K562 (cell line): ENCODE results near the gene ATP9A. TPM values are rescaled to one million over a fixed set of nuclear protein-coding genes. Genes with fewer than 3 reads are reported as not detected.

ENCODE experiments used
- ATAC-seq: fragments of 200-7000 bp; cut with Tn5 transposase; 3 replicates; pipeline ENCODE4 v1.9.1; 2020; ENCODE audit warnings: moderate library complexity
- BruUV-seq: library from RNA; stranded (reverse); fragments of 400-500 nt; replicated peaks from 2 replicates; lab custom pipeline; 2021; lab: Mats Ljungman, UMichigan
- CTCF ChIA-PET: fragments of 300-600 bp; formaldehyde crosslinking; extraction: SDS; loops from one replicate; lab custom pipeline; 2021; ENCODE audit warnings: low intra/inter-chr PET ratio; lab: Yijun Ruan, JAX
- POLR2A ChIA-PET: fragments of 300-600, 350-650 bp; sonication (Branson Sonifier 250); formaldehyde crosslinking; extraction: SDS; loops from one replicate; lab custom pipeline; 2021; ENCODE audit warnings: antibody characterized with exemption, inconsistent platforms; lab: Yijun Ruan, JAX
- DNase-seq, 4 experiments: peaks; one replicate each; pipeline versions ENCODE4 v3.0.0 to v3.0.0-alpha.2; 2011 to 2018; ENCODE audit warnings: low spot score in 3 of 4, mixed read lengths in 3 of 4; ENCODE audit errors: extremely low read depth in 1 of 4
- FAIRE-seq: peaks from 2 replicates; lab custom pipeline; 2011; peaks lifted over from hg19 to GRCh38; lab: Jason Lieb, UNC
- H2AFZ ChIP-seq: 2 replicates; pipeline ENCODE4 v1.6.0; 2011; ENCODE audit warnings: low read depth, low read length, control low read depth, inconsistent platforms
- H3K27ac ChIP-seq: fragments of 200-600 bp; 3 replicates; pipeline ENCODE4 v1.8.0; 2011; ENCODE audit warnings: low read depth, mild to moderate bottlenecking, control low read depth, inconsistent platforms, low read length, moderate library complexity, mixed read lengths; ENCODE audit errors: extremely low read depth
- H3K27me3 ChIP-seq, 2 experiments: fragments of 300-600 bp in 1 of 2; 2 replicates in 1 of 2; 3 replicates in 1 of 2; pipeline versions ENCODE4 v1.6.0 to v1.8.0; 2011; ENCODE audit warnings: inconsistent platforms in 2 of 2, low read length in 2 of 2, mild to moderate bottlenecking in 1 of 2, mixed read lengths in 1 of 2, moderate library complexity in 1 of 2; ENCODE audit not compliant: control insufficient read depth in 2 of 2, insufficient read depth in 2 of 2
- H3K36me3 ChIP-seq: fragments of 300-600 bp; 3 replicates; pipeline ENCODE4 v1.8.0; 2011; ENCODE audit warnings: mild to moderate bottlenecking, low read length, inconsistent platforms; ENCODE audit not compliant: control insufficient read depth, insufficient read depth
- H3K4me1 ChIP-seq, 2 experiments: fragments of 200-600 bp in 1 of 2; replicated peaks in 1 of 2; 2 replicates in 1 of 2; 3 replicates in 1 of 2; pipeline versions ENCODE4 v1.5.1 to v1.8.0; 2011; ENCODE audit warnings: inconsistent platforms in 2 of 2, low read length in 2 of 2, mild to moderate bottlenecking in 1 of 2, mixed read lengths in 1 of 2, moderate library complexity in 1 of 2; ENCODE audit not compliant: control insufficient read depth in 2 of 2, insufficient read depth in 2 of 2
- H3K4me2 ChIP-seq: 2 replicates; pipeline ENCODE4 v1.6.1; 2011; ENCODE audit warnings: low read length, control low read depth, inconsistent platforms, mixed read lengths; ENCODE audit not compliant: insufficient read depth
- H3K4me3 ChIP-seq: fragments of 200-600 bp; sonication (generic), shearing (Covaris generic); 2 replicates; pipeline ENCODE4 v1.5.1; 2016; ENCODE audit warnings: control low read depth, inconsistent platforms
- H3K79me2 ChIP-seq: fragments of 200-600 bp; 3 replicates; pipeline ENCODE4 v1.8.0; 2011; ENCODE audit warnings: low read length, inconsistent platforms; ENCODE audit not compliant: control insufficient read depth, insufficient read depth
- H3K9ac ChIP-seq, 2 experiments: 2 replicates each; pipeline versions ENCODE4 v1.6.0 to v1.6.1; 2011; ENCODE audit warnings: low read depth in 2 of 2, low read length in 2 of 2, control low read depth in 1 of 2, inconsistent platforms in 1 of 2, mild to moderate bottlenecking in 1 of 2, mixed read lengths in 1 of 2; ENCODE audit not compliant: insufficient read depth in 1 of 2
- H3K9me1 ChIP-seq: one replicate; pipeline ENCODE4 v1.6.0; 2011; ENCODE audit warnings: inconsistent platforms, mild to moderate bottlenecking, low read length, moderate library complexity; ENCODE audit not compliant: control insufficient read depth, insufficient read depth
- H3K9me3 ChIP-seq: replicated peaks from 2 replicates; pipeline ENCODE4 v1.5.1; 2011; ENCODE audit warnings: low read depth, low read length, inconsistent platforms; ENCODE audit not compliant: control insufficient read depth, insufficient read depth
- H4K20me1 ChIP-seq: replicated peaks from 2 replicates; pipeline ENCODE4 v1.6.1; 2011; ENCODE audit warnings: low read length, inconsistent platforms, mixed read lengths; ENCODE audit not compliant: control insufficient read depth, insufficient read depth
- DACH1 ChIP-seq: fragments of 450-650 bp; IDR thresholded peaks from 2 replicates; pipeline ENCODE4 v1.6.1; 2018; ENCODE audit not compliant: partially characterized antibody
- FOSL1 ChIP-seq: fragments of 200-800 bp; sonication (Bioruptor generic); conservative IDR thresholded peaks from 2 replicates; pipeline ENCODE4 v1.6.1; 2016; ENCODE audit warnings: missing genetic modification characterization, missing compliant biosample characterization
- PCBP2 ChIP-seq: fragments of 200-400 bp; formaldehyde crosslinking; IDR thresholded peaks from 2 replicates; pipeline ENCODE4 v1.6.1; 2018; ENCODE audit warnings: low read length, low read depth, mild to moderate bottlenecking, moderate library complexity; ENCODE audit not compliant: poor library complexity, severe bottlenecking
- RAD51 ChIP-seq: fragments of 450-650 bp; IDR thresholded peaks from 2 replicates; pipeline ENCODE4 v1.7.1; 2016; ENCODE audit warnings: low read depth, mild to moderate bottlenecking, borderline replicate concordance
- SUPT5H ChIP-seq: fragments of 450-650 bp; IDR thresholded peaks from 2 replicates; pipeline ENCODE4 v1.6.1; 2016
- ZNF717 ChIP-seq: fragments of 250-450 bp; sonication (Bioruptor Pico); IDR thresholded peaks from 2 replicates; pipeline ENCODE4 v1.5.0; 2021
- WGBS: fragments of 100-300 bp; shearing (Covaris generic); methylation state at CpG from one replicate; pipeline ENCODE4 v1.1.6; 2016; ENCODE audit warnings: low coverage, mixed read lengths; ENCODE audit not compliant: insufficient coverage; ENCODE audit errors: missing lambda C conversion rate; 5-methylcytosine and 5-hydroxymethylcytosine counted together
- in situ Hi-C: fragments of 300-500 bp; cut with MboI; formaldehyde crosslinking; loops from 4 replicates; pipeline ENCODE4 v1.15.0; 2018; ENCODE audit warnings: inconsistent platforms, mixed read lengths
- intact Hi-C: fragments of 100-400 bp; cut with micrococcal nuclease; formaldehyde crosslinking; loops from 2 replicates; pipeline ENCODE4 v1.14.2; 2022
- polyA plus RNA-seq, 8 experiments: library from polyadenylated mRNA; depleted of rRNA in 4 of 8; stranded (reverse) in 5 of 8; unstranded in 3 of 8; fragments of >200 nt; fragmentation: Nextera tagmentation in 2 of 8; fragmentation: Illumina TruSeq in 1 of 8; extraction: Ambion mirVana in 2 of 8; extraction: Trizol in 1 of 8; gene quantifications; 2 replicates each; pipeline versions ENCODE4 v1.2.1 to v1.2.3, GENCODE V29; 2011 to 2014; ENCODE audit warnings: inconsistent platforms in 1 of 8, missing spikeins in 1 of 8
- total RNA-seq, 7 experiments: library from RNA; depleted of rRNA in 6 of 7; stranded (reverse); fragments of >200 nt in 6 of 7; fragmentation: Illumina TruSeq in 2 of 7; extraction: Trizol in 2 of 7; gene quantifications; 2 replicates each; pipeline versions ENCODE4 v1.2.1 to v1.2.3, GENCODE V29; 2011 to 2021; ENCODE audit warnings: low replicate concordance in 1 of 7
- TF ChIP-seq, protein P1 (sequence below): fragments of 450-650 bp; formaldehyde crosslinking; IDR thresholded peaks from 2 replicates; pipeline ENCODE4 v1.4.0; 2022; ENCODE audit warnings: missing genetic modification characterization

The ATP9A gene
- total and polyA plus RNA-seq, 9 of the 15 experiments (the other 6 are each of a cell fraction or from before 2014, with no cell fraction given) = 0.18 to 0.62 (median 0.29) TPM

DNA sequence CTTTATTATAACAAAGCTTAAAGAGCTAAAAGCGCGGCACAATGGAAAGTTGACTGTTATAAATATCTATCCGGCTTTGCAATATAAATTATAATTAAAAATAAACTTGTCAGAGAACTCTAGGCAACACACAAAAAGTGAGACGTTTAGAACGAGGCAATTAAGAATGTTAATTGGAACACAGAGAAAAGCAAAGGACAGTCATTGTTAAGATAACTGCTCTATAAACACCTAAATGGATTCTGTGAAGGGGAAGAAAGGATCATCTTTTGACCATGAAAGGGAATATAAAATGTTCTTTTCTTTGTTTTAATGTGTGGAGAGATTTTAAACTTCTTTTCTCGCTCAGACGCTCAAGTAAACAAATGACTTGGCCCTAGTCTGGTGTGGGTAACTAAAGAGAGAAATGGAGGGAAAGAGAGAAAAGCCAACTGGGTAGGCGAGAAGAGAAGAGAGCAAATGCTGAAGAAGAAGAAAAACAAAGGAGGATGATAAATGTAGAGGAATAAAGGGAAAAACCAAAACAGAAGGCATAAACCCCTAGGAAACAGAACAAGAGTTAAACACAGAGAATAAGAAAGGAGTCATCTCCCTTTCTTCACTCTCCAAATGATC lies 43.4 kb upstream of the ATP9A start:
- no peak for DNase-seq
- Histone ChIP-seq H3K4me2 (no peak overlapping the region), H2AFZ (no peak overlapping the region), H3K9me3 (no peaks in the 10 kb centered on the region), H3K4me1 (no peaks in the 10 kb centered on the region), H3K27ac (no peak overlapping the region), H4K20me1 (no peaks in the 10 kb centered on the region), H3K27me3 (peaks cover 4 to 5% of the 10 kb centered on the region in 2 experiments; a peak in 2 of 5 replicates), H3K79me2 (no peaks in the 10 kb centered on the region), H3K36me3 (no peaks in the 10 kb centered on the region), H3K4me3 (no peak overlapping the region), H3K9ac (no peak overlapping the region), H3K9me1 (no peaks in the 10 kb centered on the region)
- under 1% methylated on average over 8 of the region's 8 CpGs for WGBS
- in situ Hi-C loops = no loop called here
- TF ChIP-seq PCBP2 (no peak), SUPT5H (no peak), DACH1 (no peak), RAD51 (no peak), ZNF717 (no peak), FOSL1 (no peak)
- TF ChIP-seq, protein P1, sequence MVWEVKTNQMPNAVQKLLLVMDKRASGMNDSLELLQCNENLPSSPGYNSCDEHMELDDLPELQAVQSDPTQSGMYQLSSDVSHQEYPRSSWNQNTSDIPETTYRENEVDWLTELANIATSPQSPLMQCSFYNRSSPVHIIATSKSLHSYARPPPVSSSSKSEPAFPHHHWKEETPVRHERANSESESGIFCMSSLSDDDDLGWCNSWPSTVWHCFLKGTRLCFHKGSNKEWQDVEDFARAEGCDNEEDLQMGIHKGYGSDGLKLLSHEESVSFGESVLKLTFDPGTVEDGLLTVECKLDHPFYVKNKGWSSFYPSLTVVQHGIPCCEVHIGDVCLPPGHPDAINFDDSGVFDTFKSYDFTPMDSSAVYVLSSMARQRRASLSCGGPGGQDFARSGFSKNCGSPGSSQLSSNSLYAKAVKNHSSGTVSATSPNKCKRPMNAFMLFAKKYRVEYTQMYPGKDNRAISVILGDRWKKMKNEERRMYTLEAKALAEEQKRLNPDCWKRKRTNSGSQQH (CRISPR knock-in tag) = no peak
- CTCF ChIA-PET = no interaction called here
- intact Hi-C loops = no loop called here
- no peak for FAIRE-seq
- POLR2A ChIA-PET = no interaction called here
- no TSS peak for BruUV-seq
- ATAC-seq = no peak
